SK-N-SH treated with all-trans-retinoic acid at 6 μM for 48 hours (cell line): ENCODE data around the gene FRMD4A.

Experiments used
- ARNTL ChIP-seq: fragments of 450-650 bp; formaldehyde crosslinking; IDR thresholded peaks from 2 replicates; pipeline ENCODE4 v1.5.0; 2020; ENCODE audit warnings: low read depth, mild to moderate bottlenecking, moderate library complexity, borderline replicate concordance
- CSDC2 ChIP-seq: fragments of 250-450 bp; sonication (Bioruptor Pico); IDR thresholded peaks from 2 replicates; pipeline ENCODE4 v1.5.0; 2020; ENCODE audit warnings: mild to moderate bottlenecking, moderate library complexity
- CSRNP3 ChIP-seq: fragments of 250-450 bp; sonication (Bioruptor Pico); IDR thresholded peaks from 2 replicates; pipeline ENCODE4 v1.5.1; 2021; ENCODE audit warnings: mild to moderate bottlenecking, moderate library complexity
- GLIS3 ChIP-seq: fragments of 250-450 bp; sonication (Bioruptor Pico); IDR thresholded peaks from 2 replicates; pipeline ENCODE4 v1.5.0; 2020; ENCODE audit warnings: mild to moderate bottlenecking, moderate library complexity
- ISL1 ChIP-seq: fragments of 250-450 bp; sonication (Bioruptor Pico); IDR thresholded peaks from 2 replicates; pipeline ENCODE4 v2.1.2; 2022; ENCODE audit warnings: mild to moderate bottlenecking, moderate library complexity
- OSR1 ChIP-seq: fragments of 250-450 bp; sonication (Bioruptor Pico); IDR thresholded peaks from 2 replicates; pipeline ENCODE4 v1.8.0; 2022; ENCODE audit warnings: moderate library complexity, mild to moderate bottlenecking, inconsistent platforms
- RARB ChIP-seq: fragments of 250-450 bp; sonication (Bioruptor Pico); IDR thresholded peaks from 2 replicates; pipeline ENCODE4 v1.8.0; 2021; ENCODE audit warnings: mild to moderate bottlenecking, moderate library complexity
- ZC3H10 ChIP-seq: fragments of 250-450 bp; sonication (Bioruptor Pico); IDR thresholded peaks from 2 replicates; pipeline ENCODE4 v1.5.1; 2021; ENCODE audit warnings: mild to moderate bottlenecking, moderate library complexity
- ZFP3 ChIP-seq: fragments of 250-450 bp; sonication (Bioruptor Pico); IDR thresholded peaks from 2 replicates; pipeline ENCODE4 v1.5.0; 2020; ENCODE audit warnings: mild to moderate bottlenecking, moderate library complexity
- ZNF565 ChIP-seq: fragments of 450-650 bp; formaldehyde crosslinking; conservative IDR thresholded peaks from 2 replicates; pipeline ENCODE4 v1.5.0; 2020; ENCODE audit warnings: low read depth, mild to moderate bottlenecking, moderate library complexity
- ZNF70 ChIP-seq: fragments of 450-650 bp; formaldehyde crosslinking; IDR thresholded peaks from 2 replicates; pipeline ENCODE4 v1.5.0; 2020; ENCODE audit warnings: mild to moderate bottlenecking, moderate library complexity
- TF ChIP-seq, protein P1 (sequence below): fragments of 250-450 bp; sonication (Bioruptor Pico); IDR thresholded peaks from 2 replicates; pipeline ENCODE4 v1.8.0; 2020; ENCODE audit warnings: mild to moderate bottlenecking, moderate library complexity, borderline replicate concordance

DNA sequence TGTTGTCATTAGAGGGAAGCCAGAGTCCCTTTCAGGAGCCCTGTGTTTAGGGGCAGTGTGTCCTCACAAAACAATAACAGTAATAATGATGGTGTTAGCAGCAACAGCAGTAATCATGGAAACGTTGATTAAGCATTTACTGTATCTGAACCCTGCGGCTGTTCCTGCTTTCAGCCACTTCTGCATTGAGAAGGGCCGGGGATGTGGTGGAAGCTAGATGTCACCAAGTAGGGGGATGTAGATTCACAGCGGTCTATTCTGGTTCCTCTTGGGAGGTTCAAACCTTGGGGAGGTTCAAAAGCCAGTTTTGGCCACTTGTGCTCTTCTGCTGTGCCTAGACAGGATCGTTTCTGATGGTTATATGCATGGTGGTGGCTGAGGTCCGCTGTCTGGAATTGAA, 699.1 kb downstream of the FRMD4A start:
- TF ChIP-seq RARB (CRISPR knock-in tag) (no peak), ZNF565 (no peak), ARNTL (CRISPR knock-in tag) (no peak), GLIS3 (no peak), ZNF70 (CRISPR knock-in tag) (no peak), ZC3H10 (no peak), CSRNP3 (no peak), OSR1 (no peak), ISL1 (no peak), CSDC2 (CRISPR knock-in tag) (no peak), ZFP3 (no peak)
- TF ChIP-seq, protein P1, sequence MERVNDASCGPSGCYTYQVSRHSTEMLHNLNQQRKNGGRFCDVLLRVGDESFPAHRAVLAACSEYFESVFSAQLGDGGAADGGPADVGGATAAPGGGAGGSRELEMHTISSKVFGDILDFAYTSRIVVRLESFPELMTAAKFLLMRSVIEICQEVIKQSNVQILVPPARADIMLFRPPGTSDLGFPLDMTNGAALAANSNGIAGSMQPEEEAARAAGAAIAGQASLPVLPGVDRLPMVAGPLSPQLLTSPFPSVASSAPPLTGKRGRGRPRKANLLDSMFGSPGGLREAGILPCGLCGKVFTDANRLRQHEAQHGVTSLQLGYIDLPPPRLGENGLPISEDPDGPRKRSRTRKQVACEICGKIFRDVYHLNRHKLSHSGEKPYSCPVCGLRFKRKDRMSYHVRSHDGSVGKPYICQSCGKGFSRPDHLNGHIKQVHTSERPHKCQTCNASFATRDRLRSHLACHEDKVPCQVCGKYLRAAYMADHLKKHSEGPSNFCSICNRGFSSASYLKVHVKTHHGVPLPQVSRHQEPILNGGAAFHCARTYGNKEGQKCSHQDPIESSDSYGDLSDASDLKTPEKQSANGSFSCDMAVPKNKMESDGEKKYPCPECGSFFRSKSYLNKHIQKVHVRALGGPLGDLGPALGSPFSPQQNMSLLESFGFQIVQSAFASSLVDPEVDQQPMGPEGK (CRISPR knock-in tag) = no peak
